ENCODE results near the gene ANGPTL2. TPM values are rescaled to one million over a fixed set of nuclear protein-coding genes. Genes with fewer than 3 reads are reported as not detected.

Gene ANGPTL2
- total RNA-seq, 4 donors from 2014 or later = 9.1 to 48.3 (median 12.1) TPM

DNA sequence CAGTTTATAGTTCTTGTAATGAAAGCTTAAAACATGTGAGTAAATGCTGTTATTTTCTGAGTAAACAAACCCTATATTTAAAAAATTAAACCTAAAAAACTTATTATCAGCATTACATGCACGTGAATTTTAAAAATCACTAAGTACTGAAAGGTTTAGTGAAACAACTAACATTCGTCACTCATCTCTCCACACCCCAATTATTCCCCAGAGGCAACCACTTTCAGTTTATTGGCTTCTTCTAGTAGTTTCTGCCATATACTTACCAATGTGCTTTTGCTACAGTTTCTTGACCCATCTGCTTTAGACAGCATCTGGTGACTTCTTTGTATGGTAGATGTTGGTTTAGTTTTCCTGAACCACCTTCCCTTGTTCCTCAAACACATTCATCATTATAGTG, 58.1 kb downstream of the ANGPTL2 start:
- intact Hi-C loops (cut with DNase I; ENCODE audit: low total_unique reads) (no loop called here), in situ Hi-C loops (cut with MboI; ENCODE audit: low sequenced_read_pairs in 4 of 4) (no loop called here)
- DNase-seq (no peak), ATAC-seq (no peak)
- no peak for TF ChIP-seq POLR2A (IDR thresholded peaks at IDR 0.05)
- no peak for TF ChIP-seq CTCF (IDR thresholded peaks at IDR 0.05 in 4 of 5, conservative IDR thresholded peaks at IDR 0.05 in 1 of 5)
- no peaks in the 10 kb centered on the region for H3K9me3 ChIP-seq
- H3K36me3 ChIP-seq = no peaks in the 10 kb centered on the region
- H3K27me3 ChIP-seq = no peaks in the 10 kb centered on the region
- no peak overlapping the region for H3K4me3 ChIP-seq
- no peak overlapping the region for H3K27ac ChIP-seq
- peaks cover 5 to 8% of the 10 kb centered on the region in 2 donors for H3K4me1 ChIP-seq

- Histone ChIP-seq H3K36me3 (no peaks in the 10 kb centered on the region), H3K27me3 (no peaks in the 10 kb centered on the region), H3K9me3 (no peaks in the 10 kb centered on the region), H3K4me1 (peaks cover 32 to 36% of the 10 kb centered on the region in 2 donors), H3K4me3 (no peak overlapping the region), H3K27ac (no peak overlapping the region)
- intact Hi-C loops (cut with DNase I; ENCODE audit: low total_unique reads) = no loop called here
- DNase-seq (no peak), ATAC-seq (no peak)
- TF ChIP-seq POLR2A (IDR thresholded peaks at IDR 0.05) = no peak
- TF ChIP-seq CTCF (IDR thresholded peaks at IDR 0.05 in 4 of 5, conservative IDR thresholded peaks at IDR 0.05 in 1 of 5) = no peak
- in situ Hi-C loops (cut with MboI; ENCODE audit: low sequenced_read_pairs in 4 of 4) = no loop called here
Measured at GRCh38 chr9:127061411-127061810, 61.0 kb downstream of the ANGPTL2 start.

DNA sequence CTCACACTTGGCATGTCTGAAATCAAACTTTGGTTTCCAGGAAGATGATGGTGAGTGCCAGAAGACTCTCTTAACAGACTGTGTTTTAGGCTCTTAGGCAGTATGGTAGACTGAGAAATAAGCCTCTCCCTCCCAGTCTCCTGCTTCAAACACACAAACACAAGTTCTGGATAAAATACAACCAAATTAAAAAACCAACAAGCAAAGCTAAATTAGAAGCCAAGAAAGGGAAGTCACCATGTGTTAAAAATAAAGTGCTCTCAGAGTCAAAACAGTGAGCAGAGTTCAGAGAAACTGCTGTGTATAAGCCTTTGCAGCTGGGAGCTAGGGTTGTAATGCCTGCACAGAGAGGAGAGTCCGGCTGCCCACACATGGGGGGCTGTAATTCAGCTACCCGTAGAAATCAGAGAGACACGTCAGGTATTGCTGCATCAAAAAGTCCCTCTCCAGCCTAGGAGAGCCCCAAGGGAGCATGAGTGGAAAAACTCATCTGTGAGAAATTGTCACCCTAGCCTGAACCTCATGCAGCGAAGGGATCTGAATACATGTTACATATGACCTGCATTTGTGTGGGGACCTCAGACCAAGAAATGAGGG, 62.6 kb downstream of the ANGPTL2 start:
- Histone ChIP-seq H3K9me3 (no peaks in the 10 kb centered on the region), H3K36me3 (no peaks in the 10 kb centered on the region), H3K27me3 (no peaks in the 10 kb centered on the region), H3K4me1 (peaks cover 48 to 50% of the 10 kb centered on the region in 2 donors), H3K27ac (peak overlapping the region in 2 of 4 donors; percentile 80 to 82), H3K4me3 (no peak overlapping the region)
- DNase-seq (no peak), ATAC-seq (no peak)
- in situ Hi-C loops (cut with MboI; ENCODE audit: low sequenced_read_pairs in 4 of 4) (no loop called here), intact Hi-C loops (cut with DNase I; ENCODE audit: low total_unique reads) (no loop called here)
- no peak for TF ChIP-seq POLR2A (IDR thresholded peaks at IDR 0.05)
- no peak for TF ChIP-seq CTCF (IDR thresholded peaks at IDR 0.05 in 4 of 5, conservative IDR thresholded peaks at IDR 0.05 in 1 of 5)

GRCh38 chr9:127059030-127059429, 63.4 kb downstream of the ANGPTL2 start:
- H3K4me3 ChIP-seq = no peak overlapping the region
- peak overlapping the region; percentile 43 to 82 (median 77) for H3K27ac ChIP-seq
- H3K9me3 ChIP-seq = no peaks in the 10 kb centered on the region
- TF ChIP-seq CTCF (IDR thresholded peaks at IDR 0.05 in 4 of 5, conservative IDR thresholded peaks at IDR 0.05 in 1 of 5) = no peak
- no peak for TF ChIP-seq POLR2A (IDR thresholded peaks at IDR 0.05)
- peaks cover 53 to 58% of the 10 kb centered on the region in 2 donors for H3K4me1 ChIP-seq
- in situ Hi-C loops (cut with MboI; ENCODE audit: low sequenced_read_pairs in 4 of 4) = no loop called here
- DNase-seq = no peak
- no peaks in the 10 kb centered on the region for H3K27me3 ChIP-seq
- intact Hi-C loops (cut with DNase I; ENCODE audit: low total_unique reads) = no loop called here
- no peaks in the 10 kb centered on the region for H3K36me3 ChIP-seq
- ATAC-seq = no peak

DNA sequence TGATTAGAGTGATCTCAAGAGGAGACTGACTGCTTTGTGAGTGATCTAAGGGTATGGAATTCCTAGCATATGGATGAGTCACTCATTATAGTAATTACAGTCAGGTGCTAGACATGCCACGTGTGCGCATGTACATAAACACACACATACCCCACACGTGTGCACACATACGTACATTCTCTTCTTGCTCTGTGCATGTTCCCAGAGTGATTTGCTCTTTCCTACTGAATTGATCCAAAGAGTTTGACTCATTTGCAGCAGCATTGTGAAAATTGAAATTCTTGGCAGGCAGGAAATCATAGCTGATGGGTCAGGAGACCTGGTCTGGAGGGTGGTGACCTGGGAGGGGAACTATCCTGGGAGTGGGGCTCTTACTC, 63.8 kb downstream of the ANGPTL2 start:
- in situ Hi-C loops (cut with MboI; ENCODE audit: low sequenced_read_pairs in 4 of 4) = no loop called here
- ATAC-seq = no peak
- TF ChIP-seq POLR2A (IDR thresholded peaks at IDR 0.05) (no peak), CTCF (IDR thresholded peaks at IDR 0.05 in 4 of 5, conservative IDR thresholded peaks at IDR 0.05 in 1 of 5) (no peak)
- Histone ChIP-seq H3K4me1 (peaks cover 57 to 62% of the 10 kb centered on the region in 2 donors), H3K27ac (peak overlapping the region; percentile 43 to 82 (median 77)), H3K27me3 (no peaks in the 10 kb centered on the region), H3K4me3 (no peak overlapping the region), H3K36me3 (no peaks in the 10 kb centered on the region), H3K9me3 (no peaks in the 10 kb centered on the region)
- no peak for DNase-seq
- intact Hi-C loops (cut with DNase I; ENCODE audit: low total_unique reads) = no loop called here

All from gastrocnemius medialis (tissue), 4 donors.